Coronary artery (tissue), 2 donors: ENCODE measurements around the gene GOLGA8N.
"Not testable (repeated sequence)": the region's sequence is repeated elsewhere in the genome, so short reads cannot be mapped to it uniquely, and the experiment has no call there.

ENCODE experiments used
- DNase-seq: peaks from one replicate; pipeline ENCODE4 v3.0.0-alpha.2; 2017; ENCODE audit warnings: low spot score
- H3K27ac ChIP-seq, 2 donors: fragments of 200-600 bp; sonication (generic); one replicate each; pipeline ENCODE4 v1.5.1; 2016 to 2019
- H3K4me3 ChIP-seq: fragments of 200-600 bp; sonication (generic); 2 replicates; pipeline ENCODE4 v1.5.1; 2016; ENCODE audit warnings: mild to moderate bottlenecking, moderate library complexity
- CTCF ChIP-seq: fragments of 200-600 bp; sonication (generic); IDR thresholded peaks from one replicate; pipeline ENCODE4 v1.5.1; 2019; ENCODE audit warnings: antibody characterized with exemption

Gene GOLGA8N

GRCh38 chr15:32593151-32593550 lies at the start of gene GOLGA8N:
TSS of gene GOLGA8N (plus strand) at chr15:32593456.
- H3K4me3 ChIP-seq, DNase-seq, H3K27ac ChIP-seq: not testable (repeated sequence)

GRCh38 chr15:32543456-32543855 lies 49.8 kb upstream of the GOLGA8N start:
- not testable (repeated sequence) for H3K27ac ChIP-seq, DNase-seq, H3K4me3 ChIP-seq

GRCh38 chr15:32545129-32545528 lies 48.1 kb upstream of the GOLGA8N start:
- not testable (repeated sequence) for H3K4me3 ChIP-seq

GRCh38 chr15:32554587-32554986 lies 38.7 kb upstream of the GOLGA8N start:
- not testable (repeated sequence) for H3K4me3 ChIP-seq, H3K27ac ChIP-seq, DNase-seq

More at GRCh38 chr15:32545129-32545528, 48.1 kb upstream of the GOLGA8N start:
- not testable (repeated sequence) for H3K27ac ChIP-seq, DNase-seq

GRCh38 chr15:32562198-32562597 lies 31.1 kb upstream of the GOLGA8N start:
- H3K4me3 ChIP-seq, H3K27ac ChIP-seq, DNase-seq: not testable (repeated sequence)

- DNase-seq, H3K27ac ChIP-seq, H3K4me3 ChIP-seq: not testable (repeated sequence)
Measured at GRCh38 chr15:32568988-32569387, 24.3 kb upstream of the GOLGA8N start.

GRCh38 chr15:32578482-32578881 lies 14.8 kb upstream of the GOLGA8N start:
- not testable (repeated sequence) for H3K27ac ChIP-seq, DNase-seq, H3K4me3 ChIP-seq

GRCh38 chr15:32585844-32586243 lies 7.4 kb upstream of the GOLGA8N start:
- DNase-seq, H3K4me3 ChIP-seq, H3K27ac ChIP-seq: not testable (repeated sequence)

GRCh38 chr15:32609518-32609917 lies 16.3 kb downstream of the GOLGA8N start:
- not testable (repeated sequence) for H3K4me3 ChIP-seq, DNase-seq, H3K27ac ChIP-seq

GRCh38 chr15:32610719-32611118 lies 17.5 kb downstream of the GOLGA8N start:
- not testable (repeated sequence) for DNase-seq, H3K27ac ChIP-seq, H3K4me3 ChIP-seq

GRCh38 chr15:32614712-32615050 lies 21.4 kb downstream of the GOLGA8N start:
- DNase-seq: not testable (repeated sequence)
- Histone ChIP-seq H3K27ac (peak overlapping the region; percentile 57 to 74), H3K4me3 (peak overlapping the region; percentile 71)

GRCh38 chr15:32615051-32615870 lies 22.0 kb downstream of the GOLGA8N start, which contains the start of gene ARHGAP11A:
TSS of gene ARHGAP11A (plus strand) at chr15:32615504. CDS start at chr15:32616212, 708 bp downstream.
- Histone ChIP-seq H3K27ac (peak within 1 kb of the TSS; percentile 57 to 74), H3K4me3 (peak within 1 kb of the TSS; percentile 71)
- DNase-seq: peak; percentile 80

- DNase-seq, H3K27ac ChIP-seq: not testable (repeated sequence)
- H3K4me3 ChIP-seq: peak overlapping the region; percentile 71
Measured at GRCh38 chr15:32615871-32616426, 22.7 kb downstream of the GOLGA8N start.

GRCh38 chr15:32636410-32636809 lies 43.2 kb downstream of the GOLGA8N start:
- DNase-seq: no peak
- no peak overlapping the region for H3K4me3 ChIP-seq
- H3K27ac ChIP-seq: no peak overlapping the region
- no peak for TF ChIP-seq CTCF
